ENCODE measurements around the gene PALM.

DNA sequence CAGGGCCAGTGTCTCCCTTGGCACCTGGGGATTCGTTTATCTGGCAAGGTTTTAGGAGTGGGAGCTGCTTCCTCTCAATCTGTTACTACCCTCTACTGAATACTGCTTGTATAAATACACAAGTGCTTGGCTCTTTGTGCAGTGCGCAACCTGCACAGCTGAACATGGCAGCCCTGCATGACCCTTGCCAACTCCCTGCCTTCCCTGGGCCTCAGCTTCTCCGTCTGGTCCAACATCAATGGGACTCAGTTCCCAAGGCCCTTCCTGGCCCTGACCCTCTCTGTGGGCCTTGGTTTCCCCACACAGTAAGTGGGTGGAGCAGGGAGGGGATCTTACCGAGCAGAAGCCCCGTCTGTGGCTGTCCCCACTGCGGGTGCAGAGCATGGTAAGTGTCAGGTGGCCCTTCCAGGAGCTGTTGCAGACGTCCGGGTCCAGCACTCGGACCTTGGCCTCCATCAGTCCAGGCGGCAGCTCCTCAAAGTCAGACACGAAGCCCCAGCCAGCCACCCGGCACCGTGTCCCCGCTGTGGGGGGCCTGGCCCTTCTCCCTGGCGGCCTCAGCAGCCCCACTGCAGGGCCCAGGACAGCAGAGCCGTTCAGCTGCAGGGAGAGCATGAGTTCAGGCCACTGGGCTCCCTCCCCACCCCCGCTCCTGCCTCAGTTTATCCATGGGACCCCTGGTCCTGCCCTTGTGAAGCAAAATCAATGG is 22.0 kb upstream of the PALM start:
- TF ChIP-seq CTCF (conservative IDR thresholded peaks at IDR 0.05; ENCODE audit: low read length) (no peak), EZH2phosphoT487 (IDR thresholded peaks at IDR 0.05; ENCODE audit: borderline replicate concordance, low read depth, low read length) (no peak)
